IMR-90 (cell line): ENCODE data around the gene POLR2M. TPM values are rescaled to one million over a fixed set of nuclear protein-coding genes. Genes with fewer than 3 reads are reported as not detected.

Source experiments
- ATAC-seq: fragments of 200-7000 bp; cut with Tn5 transposase; 2 replicates; pipeline ENCODE4 v1.9.1; 2020; ENCODE audit warnings: low read depth, mild to moderate bottlenecking, moderate library complexity
- BruUV-seq: library from RNA; stranded (reverse); fragments of 400-500 nt; replicated peaks from 2 replicates; lab custom pipeline; 2021; lab: Mats Ljungman, UMichigan
- CTCF ChIA-PET: fragments of 300-600 bp; formaldehyde crosslinking; extraction: SDS; loops from one replicate; lab custom pipeline; 2021; ENCODE audit warnings: antibody characterized with exemption; lab: Yijun Ruan, JAX
- POLR2A ChIA-PET: fragments of 300-600 bp; sonication (Branson Sonifier 250); formaldehyde crosslinking; loops from one replicate; lab custom pipeline; 2022; ENCODE audit warnings: antibody characterized with exemption; ENCODE audit not compliant: unreplicated experiment; lab: Charles Lee
- DNase-seq: peaks from one replicate; pipeline ENCODE4 v3.0.0; 2013
- H2AFZ ChIP-seq: replicated peaks from 2 replicates; pipeline ENCODE3; 2013; ENCODE audit warnings: low read length, mild to moderate bottlenecking; ENCODE audit not compliant: poor library complexity
- H2AK5ac ChIP-seq: 2 replicates; pipeline ENCODE4 v1.6.1; 2013; ENCODE audit warnings: low read depth, low read length, inconsistent platforms
- H2AK9ac ChIP-seq: replicated peaks from 2 replicates; pipeline ENCODE3; 2013; ENCODE audit warnings: mild to moderate bottlenecking, low read depth, low read length, moderate library complexity; ENCODE audit not compliant: poor library complexity
- H2BK120ac ChIP-seq: 2 replicates; pipeline ENCODE4 v1.6.1; 2013; ENCODE audit warnings: low read depth, low read length, inconsistent platforms
- H2BK15ac ChIP-seq: 3 replicates; pipeline ENCODE4 v1.6.1; 2013; ENCODE audit warnings: low read depth, low read length, inconsistent platforms
- H2BK20ac ChIP-seq: 2 replicates; pipeline ENCODE4 v1.6.1; 2013; ENCODE audit warnings: low read depth, mild to moderate bottlenecking, inconsistent platforms, low read length, moderate library complexity
- H2BK5ac ChIP-seq: 2 replicates; pipeline ENCODE4 v1.6.1; 2013; ENCODE audit warnings: mild to moderate bottlenecking, low read depth, low read length, inconsistent platforms; ENCODE audit not compliant: poor library complexity, severe bottlenecking
- H3K14ac ChIP-seq: replicated peaks from 2 replicates; pipeline ENCODE4 v1.6.1; 2013; ENCODE audit warnings: low read depth, low read length, inconsistent platforms
- H3K18ac ChIP-seq: 2 replicates; pipeline ENCODE4 v1.6.1; 2013; ENCODE audit warnings: low read depth, low read length, control low read depth
- H3K23ac ChIP-seq: 2 replicates; pipeline ENCODE4 v1.6.1; 2013; ENCODE audit warnings: low read depth, low read length, inconsistent platforms
- H3K27ac ChIP-seq: 2 replicates; pipeline ENCODE4 v1.5.1; 2013; ENCODE audit warnings: mild to moderate bottlenecking, control low read depth, low read length; ENCODE audit not compliant: insufficient read depth
- H3K27me3 ChIP-seq: 2 replicates; pipeline ENCODE4 v1.6.1; 2013; ENCODE audit warnings: low read length; ENCODE audit not compliant: control insufficient read depth, insufficient read depth
- H3K36me3 ChIP-seq: 2 replicates; pipeline ENCODE4 v1.6.1; 2013; ENCODE audit warnings: low read length, mixed read lengths; ENCODE audit not compliant: control insufficient read depth, insufficient read depth
- H3K4ac ChIP-seq: 2 replicates; pipeline ENCODE4 v1.6.1; 2013; ENCODE audit warnings: low read depth, low read length, inconsistent platforms
- H3K4me1 ChIP-seq: 2 replicates; pipeline ENCODE4 v1.6.1; 2013; ENCODE audit warnings: low read length, mixed read lengths; ENCODE audit not compliant: control insufficient read depth, insufficient read depth
- H3K4me2 ChIP-seq: 2 replicates; pipeline ENCODE4 v1.6.1; 2013; ENCODE audit warnings: low read depth, mild to moderate bottlenecking, control low read depth, low read length, moderate library complexity
- H3K4me3 ChIP-seq: 2 replicates; pipeline ENCODE4 v1.5.1; 2013; ENCODE audit warnings: low read depth, mild to moderate bottlenecking, control low read depth, low read length, moderate library complexity; ENCODE audit not compliant: insufficient read depth
- H3K56ac ChIP-seq: 2 replicates; pipeline ENCODE4 v1.6.1; 2013; ENCODE audit warnings: low read length, inconsistent platforms; ENCODE audit not compliant: insufficient read depth; ENCODE audit errors: extremely low read depth
- H3K79me1 ChIP-seq, 2 experiments: 2 replicates each; pipeline ENCODE4 v1.6.1; 2013; ENCODE audit warnings: low read length in 2 of 2, inconsistent platforms in 1 of 2, low read depth in 1 of 2
- H3K9ac ChIP-seq: 2 replicates; pipeline ENCODE4 v1.6.1; 2013; ENCODE audit warnings: low read depth, low read length, control low read depth
- H3K9me1 ChIP-seq: 2 replicates; pipeline ENCODE4 v1.6.1; 2013; ENCODE audit warnings: low read length, inconsistent platforms; ENCODE audit not compliant: insufficient read depth
- H3K9me3 ChIP-seq: 2 replicates; pipeline ENCODE4 v1.6.1; 2013; ENCODE audit warnings: low read length; ENCODE audit not compliant: control insufficient read depth, insufficient read depth
- H4K20me1 ChIP-seq: 2 replicates; pipeline ENCODE4 v1.6.1; 2013; ENCODE audit warnings: low read length, inconsistent platforms; ENCODE audit not compliant: insufficient read depth
- H4K5ac ChIP-seq: 2 replicates; pipeline ENCODE4 v1.6.1; 2013; ENCODE audit warnings: mild to moderate bottlenecking, low read depth, low read length, control low read depth
- H4K8ac ChIP-seq, 2 experiments: 2 replicates each; pipeline ENCODE4 v1.6.1; 2013; ENCODE audit warnings: low read depth in 2 of 2, low read length in 2 of 2, control low read depth in 1 of 2, inconsistent platforms in 1 of 2
- H4K91ac ChIP-seq: 2 replicates; pipeline ENCODE4 v1.6.1; 2013; ENCODE audit warnings: low read depth, low read length, inconsistent platforms; ENCODE audit not compliant: insufficient read depth
- BHLHE40 ChIP-seq: fragments of 150-350 bp; IDR thresholded peaks from 2 replicates; pipeline ENCODE4 v1.6.1; 2016; ENCODE audit warnings: mild to moderate bottlenecking, low read depth, low read length
- CEBPB ChIP-seq: IDR thresholded peaks from 2 replicates; pipeline ENCODE4 v1.6.1; 2012; ENCODE audit warnings: low read depth, low read length, improper control_type of control experiment
- CHD1 ChIP-seq: IDR thresholded peaks from 2 replicates; pipeline ENCODE4 v1.6.1; 2012; ENCODE audit warnings: low read depth, low read length, improper control_type of control experiment
- ELK1 ChIP-seq: fragments of 150-350 bp; IDR thresholded peaks from 2 replicates; pipeline ENCODE4 v1.6.1; 2016; ENCODE audit warnings: low read depth, mild to moderate bottlenecking, low read length, moderate library complexity, borderline replicate concordance
- MAFK ChIP-seq: IDR thresholded peaks from 2 replicates; pipeline ENCODE4 v1.6.1; 2012; ENCODE audit warnings: low read depth, low read length, improper control_type of control experiment
- MXI1 ChIP-seq: IDR thresholded peaks from 2 replicates; pipeline ENCODE4 v1.6.1; 2012; ENCODE audit warnings: low read depth, mild to moderate bottlenecking, low read length, moderate library complexity, borderline replicate concordance
- POLR2A ChIP-seq: IDR thresholded peaks from 2 replicates; pipeline ENCODE4 v1.6.1; 2012; ENCODE audit warnings: mild to moderate bottlenecking, low read depth, low read length
- RCOR1 ChIP-seq: IDR thresholded peaks from 2 replicates; pipeline ENCODE4 v1.6.1; 2012; ENCODE audit warnings: mild to moderate bottlenecking, low read length, improper control_type of control experiment; ENCODE audit not compliant: insufficient replicate concordance
- SMC3 ChIP-seq: fragments of 150-350 bp; IDR thresholded peaks from 2 replicates; pipeline ENCODE4 v1.6.1; 2016; ENCODE audit warnings: low read depth, mild to moderate bottlenecking, antibody characterized with exemption, low read length, moderate library complexity
- USF2 ChIP-seq: fragments of 150-350 bp; IDR thresholded peaks from 2 replicates; pipeline ENCODE4 v1.6.1; 2017; ENCODE audit warnings: mild to moderate bottlenecking, antibody characterized with exemption, low read length, low read depth
- WGBS, 2 experiments: methylation state at CpG; one replicate each; pipeline versions ENCODE4 v1.1.5 to v1.1.7; 2013; ENCODE audit warnings: missing lambda C conversion rate in 2 of 2; ENCODE audit not compliant: insufficient read length in 1 of 2; ENCODE audit errors: extremely low coverage in 2 of 2; 5-methylcytosine and 5-hydroxymethylcytosine counted together
- dilution Hi-C: fragments of 300-500 bp; cut with HindIII; formaldehyde crosslinking; loops from one replicate; pipeline ENCODE4 v1.14.3; 2018; ENCODE audit warnings: low sequenced_read_pairs; ENCODE audit not compliant: unreplicated experiment
- in situ Hi-C: fragments of 300-500 bp; cut with MboI; formaldehyde crosslinking; loops from 3 replicates; pipeline ENCODE4 v1.14.3; 2019; ENCODE audit warnings: low sequenced_read_pairs, inconsistent platforms, mixed read lengths
- intact Hi-C: fragments of 100-400 bp; cut with micrococcal nuclease; formaldehyde crosslinking; loops from 2 replicates; pipeline ENCODE4 v1.10.0; 2022
- polyA plus RNA-seq, 3 experiments: library from polyadenylated mRNA; depleted of rRNA; stranded (reverse); fragments of >200 nt; gene quantifications; 2 replicates each; pipeline ENCODE4 v1.2.3, GENCODE V29; 2012; ENCODE audit warnings: low replicate concordance in 1 of 3
- total RNA-seq: library from RNA; depleted of rRNA; stranded (reverse); fragments of >200 nt; gene quantifications from 2 replicates; pipeline ENCODE4 v1.2.3, GENCODE V29; 2012

The POLR2M gene
- total and polyA plus RNA-seq, 2 of the 4 experiments (the other 2 are of a cell fraction) = 60.8 to 117 TPM

- no peak for TF ChIP-seq ELK1
- TF ChIP-seq BHLHE40 = no peak
- TF ChIP-seq MXI1 = no peak
- no peak for TF ChIP-seq RCOR1
- TF ChIP-seq SMC3 = no peak
- TF ChIP-seq MAFK = no peak
- TF ChIP-seq CEBPB = no peak
- TF ChIP-seq USF2 = no peak
- TF ChIP-seq POLR2A = no peak
- TF ChIP-seq CHD1 = no peak
- Histone ChIP-seq H3K14ac (no peak overlapping the region), H4K20me1 (no peaks in the 10 kb centered on the region), H3K36me3 (no peaks in the 10 kb centered on the region), H2BK15ac (no peak overlapping the region), H3K9me3 (no peaks in the 10 kb centered on the region), H4K91ac (no peak overlapping the region), H3K4me3 (no peak overlapping the region), H3K4me2 (no peak overlapping the region), H3K18ac (no peak overlapping the region), H3K27me3 (no peaks in the 10 kb centered on the region; the same call in 1 of the 2 replicates), H3K27ac (no peak overlapping the region), H2AFZ (no peak overlapping the region), H3K4ac (no peak overlapping the region), H3K9me1 (no peaks in the 10 kb centered on the region), H4K5ac (no peak overlapping the region), H3K4me1 (no peaks in the 10 kb centered on the region), H3K23ac (no peak overlapping the region), H3K79me1 (no peaks in the 10 kb centered on the region), H2AK5ac (no peak overlapping the region), H3K9ac (no peak overlapping the region), H3K56ac (no peak overlapping the region), H4K8ac (no peak overlapping the region), H2AK9ac (no peak overlapping the region), H2BK120ac (no peak overlapping the region), H2BK20ac (no peak overlapping the region), H2BK5ac (no peak overlapping the region)
- no peak for DNase-seq
- intact Hi-C loops (no loop called here), dilution Hi-C loops (no loop called here), in situ Hi-C loops (no loop called here)
- POLR2A ChIA-PET = no interaction called here
- ATAC-seq = no peak
- no TSS peak for BruUV-seq
- no CpG with 5 or more reads among the region's 9 CpGs for WGBS, 2 experiments
- CTCF ChIA-PET = no interaction called here
These were observed 40.3 kb downstream of the POLR2M start for GRCh38 chr15:57746786-57747185.
